CD4-positive, alpha-beta T cell (primary cell): ENCODE data around the gene CHP1. TPM values are rescaled to one million over a fixed set of nuclear protein-coding genes. Genes with fewer than 3 reads are reported as not detected.

Experiments used
- ATAC-seq: fragments of 200-7000 bp; cut with Tn5 transposase; one replicate; pipeline ENCODE4 v1.10.0; 2022; ENCODE audit warnings: mild to moderate bottlenecking; ENCODE audit not compliant: poor library complexity
- CTCF ChIA-PET: fragments of 350-600 bp; sonication (Branson Sonifier 250); formaldehyde crosslinking; loops from one replicate; lab custom pipeline; 2021; ENCODE audit warnings: antibody characterized with exemption, inconsistent platforms; lab: Charles Lee
- POLR2A ChIA-PET: fragments of 350-600 bp; sonication (Branson Sonifier 250); formaldehyde crosslinking; loops from one replicate; lab custom pipeline; 2021; ENCODE audit warnings: antibody characterized with exemption, inconsistent platforms; lab: Charles Lee
- DNase-seq, 14 experiments: peaks; one replicate each; pipeline ENCODE4 v3.0.0-alpha.2; 2013 to 2020; ENCODE audit warnings: mixed read lengths in 2 of 14
- H3K27ac ChIP-seq, 2 donors: one replicate each; pipeline versions ENCODE4 v1.5.1 to v1.7.0; 2013; ENCODE audit warnings: low read length in 2 of 2, low read depth in 1 of 2, mild to moderate bottlenecking in 1 of 2
- H3K27me3 ChIP-seq, 2 experiments: 1 replicate in 1 of 2; 2 replicates in 1 of 2; pipeline versions ENCODE4 v1.6.1 to v1.7.0; 2013; ENCODE audit warnings: low read length in 2 of 2, control low read depth in 1 of 2, mild to moderate bottlenecking in 1 of 2, moderate library complexity in 1 of 2; ENCODE audit not compliant: insufficient read depth in 2 of 2, control insufficient read depth in 1 of 2
- H3K36me3 ChIP-seq: one replicate; pipeline ENCODE4 v1.6.1; 2013; ENCODE audit warnings: low read length, control low read depth; ENCODE audit not compliant: insufficient read depth
- H3K4me1 ChIP-seq: one replicate; pipeline ENCODE4 v1.6.1; 2013; ENCODE audit warnings: low read length, control low read depth; ENCODE audit not compliant: insufficient read depth
- H3K4me3 ChIP-seq: one replicate; pipeline ENCODE4 v1.5.1; 2013; ENCODE audit warnings: mild to moderate bottlenecking, low read length, moderate library complexity
- H3K9me3 ChIP-seq, 2 experiments: 1 replicate in 1 of 2; 2 replicates in 1 of 2; pipeline versions ENCODE4 v1.6.1 to v1.7.0; 2013; ENCODE audit warnings: low read length in 2 of 2, mild to moderate bottlenecking in 2 of 2, control low read depth in 1 of 2, moderate library complexity in 1 of 2; ENCODE audit not compliant: control insufficient read depth in 1 of 2, insufficient read depth in 1 of 2
- H3K27ac Mint-ChIP-seq: one replicate; pipeline ENCODE4 v1.8.0; 2020; ENCODE audit warnings: mixed read lengths
- H3K27me3 Mint-ChIP-seq: one replicate; pipeline ENCODE4 v1.8.0; 2021; ENCODE audit warnings: mixed read lengths
- H3K36me3 Mint-ChIP-seq: one replicate; pipeline ENCODE4 v1.8.0; 2021; ENCODE audit warnings: low read depth, mixed read lengths
- H3K4me1 Mint-ChIP-seq: one replicate; pipeline ENCODE4 v1.8.0; 2021; ENCODE audit warnings: low read depth, mixed read lengths
- H3K4me3 Mint-ChIP-seq: one replicate; pipeline ENCODE4 v1.8.0; 2020; ENCODE audit warnings: mild to moderate bottlenecking, mixed read lengths
- H3K9me3 Mint-ChIP-seq: one replicate; pipeline ENCODE4 v1.8.0; 2020; ENCODE audit warnings: mixed read lengths
- CTCF ChIP-seq: fragments of 200-600 bp; IDR thresholded peaks from one replicate; pipeline ENCODE4 v1.8.0; 2022; ENCODE audit warnings: antibody characterized with exemption, mild to moderate bottlenecking
- intact Hi-C, 2 experiments: fragments of 100-400 bp; cut with DNase I in 1 of 2; cut with micrococcal nuclease in 1 of 2; formaldehyde crosslinking; loops; one replicate each; pipeline versions ENCODE4 v1.15.1 to v1.9.0; 2023 to 2025; cut with DNase I, micrococcal nuclease
- total RNA-seq, 174 experiments: library from RNA in 2 of 174; stranded (reverse) in 2 of 174; gene quantifications; one replicate each; pipeline ENCODE4 v1.2.3 and lab custom pipeline; 2021 to 2026

CHP1 gene
- total RNA-seq, 2 experiments from 2014 or later: 20.7 to 25.5 TPM

- H3K4me1 Mint-ChIP-seq: no peaks in the 10 kb centered on the region
- POLR2A ChIA-PET: no interaction called here
- no peaks in the 10 kb centered on the region for H3K9me3 ChIP-seq
- no peaks in the 10 kb centered on the region for H3K4me1 ChIP-seq
- CTCF ChIA-PET: no interaction called here
- no peak overlapping the region for H3K4me3 Mint-ChIP-seq
- no peaks in the 10 kb centered on the region for H3K36me3 Mint-ChIP-seq
- no peak for TF ChIP-seq CTCF
- no peaks in the 10 kb centered on the region for H3K36me3 ChIP-seq
- DNase-seq: no peak
- intact Hi-C loops: no loop called here
- ATAC-seq: no peak
- no peaks in the 10 kb centered on the region for H3K27me3 ChIP-seq
- H3K9me3 Mint-ChIP-seq: no peaks in the 10 kb centered on the region
- no peaks in the 10 kb centered on the region for H3K27me3 Mint-ChIP-seq
- H3K4me3 ChIP-seq: no peak overlapping the region
- H3K27ac Mint-ChIP-seq: no peak overlapping the region
- H3K27ac ChIP-seq: no peak overlapping the region
Observed at GRCh38 chr15:41194444-41194843, 36.6 kb upstream of the CHP1 start.

- DNase-seq: no peak
- ATAC-seq: no peak
- no peaks in the 10 kb centered on the region for H3K27me3 ChIP-seq
- Mint-ChIP-seq H3K4me1 (no peaks in the 10 kb centered on the region), H3K4me3 (no peak overlapping the region), H3K36me3 (no peaks in the 10 kb centered on the region), H3K9me3 (no peaks in the 10 kb centered on the region), H3K27me3 (no peaks in the 10 kb centered on the region), H3K27ac (no peak overlapping the region)
- intact Hi-C loops: no loop called here
- no peak for TF ChIP-seq CTCF
- H3K27ac ChIP-seq: no peak overlapping the region
- H3K9me3 ChIP-seq: no peaks in the 10 kb centered on the region
- CTCF ChIA-PET: no interaction called here
- no peaks in the 10 kb centered on the region for H3K36me3 ChIP-seq
- no peaks in the 10 kb centered on the region for H3K4me1 ChIP-seq
- POLR2A ChIA-PET: no interaction called here
- no peak overlapping the region for H3K4me3 ChIP-seq
Observed at GRCh38 chr15:41199470-41199869, 31.6 kb upstream of the CHP1 start.

- no peak for DNase-seq
- Histone ChIP-seq H3K27ac (no peak overlapping the region), H3K9me3 (no peaks in the 10 kb centered on the region), H3K36me3 (no peaks in the 10 kb centered on the region), H3K4me1 (no peaks in the 10 kb centered on the region), H3K27me3 (peaks cover 0 to 2% of the 10 kb centered on the region in 2 experiments), H3K4me3 (no peak overlapping the region)
- CTCF ChIA-PET: no interaction called here
- no peak for TF ChIP-seq CTCF
- Mint-ChIP-seq H3K4me1 (no peaks in the 10 kb centered on the region), H3K27me3 (no peaks in the 10 kb centered on the region), H3K36me3 (no peaks in the 10 kb centered on the region), H3K9me3 (no peaks in the 10 kb centered on the region), H3K27ac (no peak overlapping the region), H3K4me3 (no peak overlapping the region)
- ATAC-seq: no peak
- intact Hi-C loops: no loop called here
- POLR2A ChIA-PET: no interaction called here
Observed at GRCh38 chr15:41203395-41203794, 27.7 kb upstream of the CHP1 start.
